Body of pancreas (tissue), 4 donors: Measurements from ENCODE around the gene ZC3H13.

Experiments
- CTCF ChIP-seq, 7 experiments: fragments of 450-650 bp in 4 of 7; fragments of 200-600 bp in 3 of 7; sonication (generic) in 3 of 7; IDR thresholded peaks; one replicate each; pipeline ENCODE4 v1.5.1; 2016 to 2019; ENCODE audit warnings: antibody characterized with exemption in 7 of 7
- POLR2A ChIP-seq, 3 donors: fragments of 450-650 bp; IDR thresholded peaks; one replicate each; pipeline ENCODE4 v1.6.1; 2016; ENCODE audit warnings: antibody characterized with exemption in 3 of 3, mild to moderate bottlenecking in 2 of 3

GRCh38 chr13:46062185-46062584 lies 9.6 kb upstream of the ZC3H13 start:
- no peak for TF ChIP-seq CTCF (IDR thresholded peaks at IDR 0.05)
- TF ChIP-seq POLR2A (IDR thresholded peaks at IDR 0.05), result no peak
